ENCODE measurements around the gene PDE9A.

Gene PDE9A

DNA sequence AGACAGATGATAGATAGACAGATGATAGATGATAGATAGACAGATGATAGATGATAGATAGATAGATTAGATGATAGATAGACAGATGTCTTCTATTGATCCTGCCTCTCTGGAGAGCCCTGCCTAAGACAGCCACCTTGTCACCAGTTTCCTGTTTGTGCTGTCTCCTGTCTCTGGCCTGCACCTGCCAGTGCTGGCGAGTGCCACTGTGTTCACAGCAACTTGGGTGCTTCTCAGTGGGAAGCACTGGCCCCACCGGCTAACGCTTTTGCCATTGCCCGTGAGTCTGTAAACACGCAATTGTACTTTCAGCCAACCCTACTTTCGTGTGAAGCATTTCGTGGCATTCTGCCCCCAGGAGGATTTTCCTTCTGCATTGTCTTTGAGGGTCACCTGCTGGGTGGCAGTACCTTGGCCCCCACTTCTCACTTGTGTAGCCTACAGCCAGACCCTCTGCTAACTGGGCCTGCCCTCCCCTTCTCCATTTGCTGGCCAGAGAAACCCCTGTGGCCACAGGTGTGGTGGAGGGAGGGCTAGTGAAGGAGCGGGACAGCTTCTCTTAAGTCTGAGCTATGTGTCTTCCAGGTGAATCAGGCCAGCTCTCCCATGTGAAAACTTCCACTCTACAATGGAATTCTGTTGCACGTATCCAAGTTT lies 23.4 kb upstream of the PDE9A start:
- no peak for TF ChIP-seq EGR1 (IDR thresholded peaks at IDR 0.05)
- no peak for TF ChIP-seq CREB1 (IDR thresholded peaks at IDR 0.05; ENCODE audit: low read depth)
- TF ChIP-seq TCF12 (IDR thresholded peaks at IDR 0.05; ENCODE audit: low read depth) = no peak
- no peak for TF ChIP-seq FOXM1 (IDR thresholded peaks at IDR 0.05; ENCODE audit: borderline replicate concordance, low read depth)
- no peak for TF ChIP-seq CEBPB (IDR thresholded peaks at IDR 0.05)
- TF ChIP-seq REST (IDR thresholded peaks at IDR 0.05; ENCODE audit: low read depth) = no peak
- no peak for TF ChIP-seq EP300 (IDR thresholded peaks at IDR 0.05; ENCODE audit: borderline replicate concordance)
- TF ChIP-seq, protein P1, sequence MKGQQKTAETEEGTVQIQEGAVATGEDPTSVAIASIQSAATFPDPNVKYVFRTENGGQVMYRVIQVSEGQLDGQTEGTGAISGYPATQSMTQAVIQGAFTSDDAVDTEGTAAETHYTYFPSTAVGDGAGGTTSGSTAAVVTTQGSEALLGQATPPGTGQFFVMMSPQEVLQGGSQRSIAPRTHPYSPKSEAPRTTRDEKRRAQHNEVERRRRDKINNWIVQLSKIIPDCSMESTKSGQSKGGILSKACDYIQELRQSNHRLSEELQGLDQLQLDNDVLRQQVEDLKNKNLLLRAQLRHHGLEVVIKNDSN (IDR thresholded peaks at IDR 0.05) = no peak
- TF ChIP-seq ZBTB7A (IDR thresholded peaks at IDR 0.05; ENCODE audit: low read depth) = no peak
- no peak for TF ChIP-seq YY1 (IDR thresholded peaks at IDR 0.05; ENCODE audit: low read depth)
- TF ChIP-seq RAD21 (IDR thresholded peaks at IDR 0.05; ENCODE audit: low read depth) = no peak
- TF ChIP-seq NFIC (IDR thresholded peaks at IDR 0.05) = no peak
- no peak for TF ChIP-seq TEAD4 (IDR thresholded peaks at IDR 0.05)
- no peak for TF ChIP-seq TAF1 (IDR thresholded peaks at IDR 0.05; ENCODE audit: low read depth)

DNA sequence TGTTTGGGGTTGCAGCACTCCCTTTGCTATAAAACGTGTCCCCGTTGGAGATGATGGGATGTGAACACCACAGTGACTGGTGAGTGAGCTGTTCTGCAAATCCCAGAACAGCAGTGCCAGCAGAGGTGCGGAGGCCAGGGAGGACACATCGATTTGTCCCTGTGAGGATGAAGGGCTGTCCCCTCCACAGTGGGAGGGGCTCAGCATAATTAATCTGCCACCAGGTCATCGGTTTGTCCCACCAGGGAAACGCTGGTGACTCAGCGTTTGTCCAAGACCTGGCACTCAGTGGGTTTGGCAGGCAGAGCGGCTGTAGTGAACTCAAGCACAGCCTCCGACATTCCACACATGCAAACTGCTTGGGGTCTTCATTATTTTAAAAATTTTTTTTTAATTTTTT lies 22.8 kb upstream of the PDE9A start:
- TF ChIP-seq REST (IDR thresholded peaks at IDR 0.05; ENCODE audit: low read depth) (no peak), FOXM1 (IDR thresholded peaks at IDR 0.05; ENCODE audit: borderline replicate concordance, low read depth) (no peak), CREB1 (IDR thresholded peaks at IDR 0.05; ENCODE audit: low read depth) (no peak), ZBTB7A (IDR thresholded peaks at IDR 0.05; ENCODE audit: low read depth) (no peak), TAF1 (IDR thresholded peaks at IDR 0.05; ENCODE audit: low read depth) (no peak), RAD21 (IDR thresholded peaks at IDR 0.05; ENCODE audit: low read depth) (no peak), TEAD4 (IDR thresholded peaks at IDR 0.05) (no peak), YY1 (IDR thresholded peaks at IDR 0.05; ENCODE audit: low read depth) (no peak), NFIC (IDR thresholded peaks at IDR 0.05) (no peak), EP300 (IDR thresholded peaks at IDR 0.05; ENCODE audit: borderline replicate concordance) (no peak), CEBPB (IDR thresholded peaks at IDR 0.05) (no peak), TCF12 (IDR thresholded peaks at IDR 0.05; ENCODE audit: low read depth) (no peak), EGR1 (IDR thresholded peaks at IDR 0.05) (no peak)
- TF ChIP-seq, protein P1 (IDR thresholded peaks at IDR 0.05) = no peak
- TF ChIP-seq, protein P2, sequence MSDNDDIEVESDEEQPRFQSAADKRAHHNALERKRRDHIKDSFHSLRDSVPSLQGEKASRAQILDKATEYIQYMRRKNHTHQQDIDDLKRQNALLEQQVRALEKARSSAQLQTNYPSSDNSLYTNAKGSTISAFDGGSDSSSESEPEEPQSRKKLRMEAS (IDR thresholded peaks at IDR 0.05) = no peak

DNA sequence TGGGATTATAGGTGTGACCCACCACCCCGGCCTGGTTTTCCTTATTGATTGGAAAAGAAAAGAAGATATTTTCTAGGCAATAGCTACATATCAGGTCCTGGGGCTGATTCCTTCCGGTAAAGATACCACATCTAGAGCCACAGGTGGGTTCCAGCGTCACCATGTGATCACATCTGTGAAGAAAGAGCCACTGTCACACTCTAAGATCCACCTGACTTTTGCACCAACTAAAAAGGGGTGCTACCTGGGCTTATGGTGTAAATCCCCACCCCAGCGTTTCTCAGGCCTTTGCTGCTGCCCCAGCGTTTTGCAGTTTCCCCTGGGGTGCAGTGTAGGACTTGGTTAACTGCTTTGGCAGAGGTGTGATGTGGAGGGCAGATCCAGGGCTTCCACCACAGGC lies 22.3 kb upstream of the PDE9A start:
- TF ChIP-seq NFIC (IDR thresholded peaks at IDR 0.05) = no peak
- TF ChIP-seq EGR1 (IDR thresholded peaks at IDR 0.05) = no peak
- TF ChIP-seq REST (IDR thresholded peaks at IDR 0.05; ENCODE audit: low read depth) = no peak
- no peak for TF ChIP-seq CREB1 (IDR thresholded peaks at IDR 0.05; ENCODE audit: low read depth)
- TF ChIP-seq ZBTB7A (IDR thresholded peaks at IDR 0.05; ENCODE audit: low read depth) = no peak

DNA sequence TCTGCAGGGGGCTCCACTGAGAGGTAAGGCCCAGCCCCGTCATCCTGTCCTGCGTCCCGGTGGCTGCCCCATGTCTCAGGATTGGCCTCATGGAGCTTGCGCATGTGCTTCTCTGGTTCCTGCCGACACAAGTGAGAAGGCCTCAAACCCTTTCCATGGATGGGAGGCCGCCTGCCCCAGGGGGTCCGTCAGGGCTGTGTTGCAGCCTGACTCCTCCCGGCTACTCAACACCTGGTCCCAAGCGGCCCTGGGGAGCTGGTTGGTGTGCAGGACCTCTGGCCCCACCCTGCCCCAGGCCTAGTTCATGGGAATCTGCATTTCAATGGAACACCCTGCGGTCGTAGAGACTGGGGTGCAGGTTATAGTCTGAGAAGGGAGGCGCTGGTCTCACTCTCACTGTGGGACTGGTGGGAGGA lies 21.1 kb upstream of the PDE9A start:
- TF ChIP-seq CREB1 (IDR thresholded peaks at IDR 0.05; ENCODE audit: low read depth) (no peak), NFIC (IDR thresholded peaks at IDR 0.05) (no peak), EP300 (IDR thresholded peaks at IDR 0.05; ENCODE audit: borderline replicate concordance) (no peak), REST (IDR thresholded peaks at IDR 0.05; ENCODE audit: low read depth) (no peak), TCF12 (IDR thresholded peaks at IDR 0.05; ENCODE audit: low read depth) (no peak), RAD21 (IDR thresholded peaks at IDR 0.05; ENCODE audit: low read depth) (no peak), ZBTB7A (IDR thresholded peaks at IDR 0.05; ENCODE audit: low read depth) (no peak), FOXM1 (IDR thresholded peaks at IDR 0.05; ENCODE audit: borderline replicate concordance, low read depth) (no peak)
- TF ChIP-seq, protein P1 (IDR thresholded peaks at IDR 0.05) = no peak
- TF ChIP-seq, protein P2 (IDR thresholded peaks at IDR 0.05) = no peak

Measured in Ishikawa (cell line).